Dermis lymphatic vessel endothelial cell (primary cell): Measurements from ENCODE around the gene ZNF37A. TPM values are rescaled to one million over a fixed set of nuclear protein-coding genes. Genes with fewer than 3 reads are reported as not detected.

Source experiments
- total RNA-seq: library from RNA; depleted of rRNA; stranded (reverse); fragments of >200 nt; gene quantifications from 2 replicates; pipeline ENCODE4 v1.2.1, GENCODE V29; 2014

ZNF37A gene
- total RNA-seq: 5.6 and 8.3 TPM in 2 replicates

DNA sequence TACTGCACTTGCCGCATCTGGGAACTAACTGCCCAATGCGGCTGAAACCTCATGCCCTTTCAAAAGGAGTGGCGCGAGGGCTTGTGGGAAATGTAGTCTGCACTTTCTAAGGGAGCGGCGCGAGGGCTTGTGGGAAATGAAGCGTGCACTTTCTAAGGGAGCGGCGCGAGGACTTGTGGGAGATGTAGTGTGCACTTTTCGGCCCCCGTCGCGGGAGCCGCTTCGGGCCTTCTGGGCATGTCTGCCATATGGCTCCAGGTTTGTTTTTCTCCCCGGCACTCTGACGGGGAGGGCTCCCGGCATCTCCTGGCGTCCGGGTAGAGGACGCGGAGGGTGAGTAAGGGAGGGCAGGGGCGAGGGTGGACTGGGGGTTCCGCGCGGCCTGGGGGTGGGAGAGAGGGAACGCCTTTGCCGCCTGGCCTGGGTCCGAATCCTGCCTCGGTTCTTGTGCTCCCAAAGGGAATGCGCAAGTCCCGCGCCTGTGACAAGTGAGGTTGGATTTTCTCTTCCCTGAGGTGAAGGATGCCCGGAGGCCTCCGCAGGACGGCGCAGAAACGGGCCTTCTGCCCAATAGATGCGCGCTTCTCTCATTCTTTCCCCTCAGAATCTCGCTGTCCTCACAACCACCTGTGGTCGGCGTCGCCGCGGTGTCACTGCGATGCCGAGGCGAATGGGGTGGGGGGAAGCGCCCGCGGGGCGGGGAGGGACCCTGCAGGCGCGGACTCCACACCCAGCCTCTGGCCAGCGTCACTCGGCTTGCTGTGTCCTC lies at the start of gene ZNF37A:
Gene ZNF37A (plus strand): TSS at position 180 of the 769 bp plus-strand sequence. CDS start 2,281 bp downstream, outside the sequence.

Other genes starting within 250 kb of the ZNF37A start
- gene ZNF248, start 236.7 kb upstream of the ZNF37A start, total RNA-seq: 4.2 and 7.4 TPM in 2 replicates
- 6.6 and 7.6 TPM in 2 replicates for gene ZNF25, start 117.7 kb upstream of the ZNF37A start, total RNA-seq
- 23.8 and 30.5 TPM in 2 replicates for gene ZNF33A, start 83.7 kb upstream of the ZNF37A start, total RNA-seq